PC-9 (cell line): ENCODE data around the gene OR11A1. TPM values are rescaled to one million over a fixed set of nuclear protein-coding genes. Genes with fewer than 3 reads are reported as not detected.

Experiments
- BruUV-seq: library from RNA; stranded (reverse); fragments of 400-500 nt; replicated peaks from 2 replicates; lab custom pipeline; 2021; lab: Mats Ljungman, UMichigan
- CTCF ChIA-PET: fragments of 300-600 bp; sonication (Branson Sonifier 250); formaldehyde crosslinking; loops from one replicate; lab custom pipeline; 2022; ENCODE audit warnings: antibody characterized with exemption; lab: Charles Lee
- POLR2A ChIA-PET: fragments of 300-600 bp; sonication (Branson Sonifier 250); formaldehyde crosslinking; loops from one replicate; lab custom pipeline; 2022; ENCODE audit warnings: antibody characterized with exemption; ENCODE audit not compliant: unreplicated experiment; lab: Charles Lee
- DNase-seq, 2 experiments: peaks; one replicate each; pipeline versions ENCODE4 v3.0.0 to v3.0.0-alpha.2; 2015 to 2022; ENCODE audit warnings: mixed read lengths in 1 of 2
- H2AFZ ChIP-seq: fragments of 200-600 bp; sonication (generic); 2 replicates; pipeline ENCODE4 v1.8.1; 2017; ENCODE audit warnings: antibody characterized with exemption
- H3F3A ChIP-seq: fragments of 200-600 bp; sonication (generic); 2 replicates; pipeline ENCODE4 v1.8.1; 2017; ENCODE audit warnings: antibody characterized with exemption, mild to moderate bottlenecking, low read depth; ENCODE audit not compliant: insufficient read depth
- H3K27ac ChIP-seq: fragments of 200-600 bp; sonication (generic); 2 replicates; pipeline ENCODE4 v1.6.1; 2016; ENCODE audit warnings: mixed run types
- H3K27me3 ChIP-seq: fragments of 200-600 bp; sonication (generic); 2 replicates; pipeline ENCODE4 v1.6.1; 2016; ENCODE audit warnings: low read depth, mixed run types; ENCODE audit not compliant: insufficient read depth
- H3K36me3 ChIP-seq: fragments of 200-600 bp; sonication (generic); 2 replicates; pipeline ENCODE4 v1.6.1; 2016; ENCODE audit warnings: low read depth, mixed run types
- H3K4me1 ChIP-seq: fragments of 200-600 bp; sonication (generic); replicated peaks from 2 replicates; pipeline ENCODE4 v1.6.1; 2016; ENCODE audit warnings: mixed run types; ENCODE audit not compliant: insufficient read depth
- H3K4me2 ChIP-seq: fragments of 200-600 bp; sonication (generic); 2 replicates; pipeline ENCODE4 v1.6.1; 2017; ENCODE audit warnings: mixed run types
- H3K4me3 ChIP-seq: fragments of 200-600 bp; sonication (generic); 2 replicates; pipeline ENCODE4 v1.6.1; 2016; ENCODE audit warnings: mixed run types
- H3K79me2 ChIP-seq: fragments of 200-600 bp; sonication (generic); 2 replicates; pipeline ENCODE4 v1.6.1; 2017; ENCODE audit warnings: low read depth, mixed run types
- H3K9me2 ChIP-seq: fragments of 200-600 bp; sonication (generic); 2 replicates; pipeline ENCODE4 v1.8.1; 2017; ENCODE audit warnings: mild to moderate bottlenecking; ENCODE audit not compliant: insufficient read depth
- H3K9me3 ChIP-seq: fragments of 200-600 bp; sonication (generic); 2 replicates; pipeline ENCODE4 v1.8.1; 2016; ENCODE audit warnings: low read depth; ENCODE audit not compliant: insufficient read depth
- H4K20me1 ChIP-seq: fragments of 200-600 bp; sonication (generic); 2 replicates; pipeline ENCODE4 v1.8.1; 2017; ENCODE audit not compliant: insufficient read depth
- CTCF ChIP-seq: fragments of 200-600 bp; sonication (generic); conservative IDR thresholded peaks from 2 replicates; pipeline ENCODE4 v1.6.1; 2017; ENCODE audit warnings: mixed run types, antibody characterized with exemption, mild to moderate bottlenecking, moderate library complexity
- EZH2 ChIP-seq: fragments of 200-600 bp; sonication (generic); IDR thresholded peaks from 2 replicates; pipeline ENCODE4 v1.8.0; 2017; ENCODE audit warnings: antibody characterized with exemption, low read depth
- intact Hi-C: fragments of 100-400 bp; cut with micrococcal nuclease; formaldehyde crosslinking; loops from one replicate; pipeline ENCODE4 v1.10.0; 2022; ENCODE audit not compliant: unreplicated experiment
- total RNA-seq: library from RNA; stranded (reverse); gene quantifications from 2 replicates; pipeline ENCODE4 v1.2.3, GENCODE V29; 2021

OR11A1 gene
- total RNA-seq, 1 experiment from 2014 or later, result not detected

- no peaks in the 10 kb centered on the region for H3K4me1 ChIP-seq
- H3K4me3 ChIP-seq, result no peak overlapping the region
- no peak overlapping the region for H3K4me2 ChIP-seq
- ChIA-PET POLR2A (no interaction called here), CTCF (no interaction called here)
- BruUV-seq, result no TSS peak
- no peak overlapping the region for H3K27ac ChIP-seq
- no peaks in the 10 kb centered on the region for H3K9me2 ChIP-seq
- H3K79me2 ChIP-seq, result no peaks in the 10 kb centered on the region
- intact Hi-C loops, result no loop called here
- peaks cover 6% of the 10 kb centered on the region; the same call in 1 of the 2 replicates for H3K27me3 ChIP-seq
- H3K36me3 ChIP-seq, result no peaks in the 10 kb centered on the region
- no peaks in the 10 kb centered on the region for H3F3A ChIP-seq
- no peak for DNase-seq
- no peaks in the 10 kb centered on the region for H4K20me1 ChIP-seq
- H2AFZ ChIP-seq, result no peak overlapping the region
- no peak for TF ChIP-seq EZH2
- TF ChIP-seq CTCF, result no peak
- no peaks in the 10 kb centered on the region for H3K9me3 ChIP-seq
Measured at GRCh38 chr6:29501106-29501505, 44.2 kb upstream of the OR11A1 start.

- no peaks in the 10 kb centered on the region for H3F3A ChIP-seq
- no peaks in the 10 kb centered on the region for H3K36me3 ChIP-seq
- H4K20me1 ChIP-seq, result no peaks in the 10 kb centered on the region
- peaks cover 6% of the 10 kb centered on the region; the same call in 1 of the 2 replicates for H3K27me3 ChIP-seq
- POLR2A ChIA-PET, result no interaction called here
- CTCF ChIA-PET, result no interaction called here
- no peaks in the 10 kb centered on the region for H3K4me1 ChIP-seq
- H3K4me3 ChIP-seq, result no peak overlapping the region
- no peak overlapping the region for H3K27ac ChIP-seq
- no peaks in the 10 kb centered on the region for H3K9me2 ChIP-seq
- H2AFZ ChIP-seq, result no peak overlapping the region
- H3K79me2 ChIP-seq, result no peaks in the 10 kb centered on the region
- H3K9me3 ChIP-seq, result no peaks in the 10 kb centered on the region
- H3K4me2 ChIP-seq, result no peak overlapping the region
- intact Hi-C loops, result no loop called here
- DNase-seq, result no peak
- no TSS peak for BruUV-seq
- TF ChIP-seq EZH2, result no peak
- no peak for TF ChIP-seq CTCF
Measured at GRCh38 chr6:29500594-29500993, 43.7 kb upstream of the OR11A1 start.

GRCh38 chr6:29499704-29500103, 42.8 kb upstream of the OR11A1 start:
- Histone ChIP-seq H4K20me1 (no peaks in the 10 kb centered on the region), H2AFZ (no peak overlapping the region), H3K9me3 (no peaks in the 10 kb centered on the region), H3K27ac (no peak overlapping the region), H3K27me3 (peaks cover 6% of the 10 kb centered on the region; the same call in 1 of the 2 replicates), H3K4me2 (no peak overlapping the region), H3K36me3 (no peaks in the 10 kb centered on the region), H3K9me2 (no peaks in the 10 kb centered on the region), H3K4me1 (no peaks in the 10 kb centered on the region), H3F3A (no peaks in the 10 kb centered on the region), H3K4me3 (no peak overlapping the region), H3K79me2 (no peaks in the 10 kb centered on the region)
- no TSS peak for BruUV-seq
- ChIA-PET CTCF (no interaction called here), POLR2A (no interaction called here)
- TF ChIP-seq EZH2 (no peak), CTCF (no peak)
- no peak for DNase-seq
- intact Hi-C loops, result no loop called here
